H1 (cell line): ENCODE measurements around the gene TBC1D2. TPM values are rescaled to one million over a fixed set of nuclear protein-coding genes. Genes with fewer than 3 reads are reported as not detected.

Experiments
- CTCF ChIA-PET: fragments of 300-600 bp; sonication (Branson Sonifier 250); formaldehyde crosslinking; loops from one replicate; lab custom pipeline; 2021; ENCODE audit not compliant: partially characterized antibody; lab: Charles Lee
- POLR2A ChIA-PET: fragments of 300-600 bp; sonication (Branson Sonifier 250); formaldehyde crosslinking; loops from one replicate; lab custom pipeline; 2021; ENCODE audit warnings: inconsistent platforms; ENCODE audit not compliant: partially characterized antibody; lab: Charles Lee
- DNase-seq, 2 experiments: peaks; one replicate each; pipeline versions ENCODE4 v3.0.0 to v3.0.0-alpha.2; 2010 to 2022; ENCODE audit warnings: low spot score in 2 of 2, low read depth in 1 of 2, mixed read lengths in 1 of 2
- FAIRE-seq: peaks from 2 replicates; lab custom pipeline; 2011; peaks lifted over from hg19 to GRCh38; lab: Jason Lieb, UNC
- H2AFZ ChIP-seq: 2 replicates; pipeline ENCODE4 v1.8.1; 2012; ENCODE audit warnings: low read length, inconsistent platforms
- H2AK5ac ChIP-seq: 2 replicates; pipeline ENCODE4 v1.6.1; 2013; ENCODE audit warnings: low read depth, low read length
- H2BK120ac ChIP-seq: replicated peaks from 2 replicates; pipeline ENCODE3; 2013; ENCODE audit warnings: low read depth, low read length, inconsistent platforms
- H2BK12ac ChIP-seq: 2 replicates; pipeline ENCODE4 v1.6.1; 2013; ENCODE audit warnings: low read depth, low read length
- H2BK15ac ChIP-seq: 2 replicates; pipeline ENCODE4 v1.6.1; 2013; ENCODE audit warnings: low read length
- H2BK20ac ChIP-seq: 2 replicates; pipeline ENCODE4 v1.6.1; 2013; ENCODE audit warnings: low read length
- H2BK5ac ChIP-seq: 2 replicates; pipeline ENCODE4 v1.6.1; 2013; ENCODE audit warnings: low read depth, low read length
- H3K14ac ChIP-seq: 2 replicates; pipeline ENCODE4 v1.6.1; 2013; ENCODE audit warnings: inconsistent platforms; ENCODE audit not compliant: insufficient read length
- H3K18ac ChIP-seq: 2 replicates; pipeline ENCODE4 v1.6.1; 2013; ENCODE audit warnings: low read length; ENCODE audit errors: extremely low read depth
- H3K23ac ChIP-seq: 2 replicates; pipeline ENCODE4 v1.6.1; 2013; ENCODE audit warnings: inconsistent platforms; ENCODE audit not compliant: insufficient read length
- H3K23me2 ChIP-seq: 2 replicates; pipeline ENCODE4 v1.6.1; 2013; ENCODE audit warnings: low read depth, low read length
- H3K27ac ChIP-seq: 2 replicates; pipeline ENCODE4 v1.6.1; 2011; ENCODE audit warnings: low read depth, low read length, inconsistent platforms
- H3K27me3 ChIP-seq, 4 experiments: replicated peaks in 1 of 4; 1 replicate in 1 of 4; 2 replicates in 3 of 4; pipeline versions ENCODE4 v1.6.1 to v1.8.1; 2011 to 2013; ENCODE audit warnings: low read length in 3 of 4, mild to moderate bottlenecking in 3 of 4, inconsistent platforms in 2 of 4, mixed read lengths in 2 of 4, moderate library complexity in 1 of 4; ENCODE audit not compliant: control insufficient read depth in 3 of 4, insufficient read depth in 3 of 4; ENCODE audit errors: extremely low read depth in 1 of 4
- H3K36me3 ChIP-seq, 4 experiments: 2 replicates each; pipeline versions ENCODE4 v1.6.1 to v1.8.1; 2011 to 2013; ENCODE audit warnings: mild to moderate bottlenecking in 4 of 4, low read length in 3 of 4, moderate library complexity in 2 of 4, control low read depth in 1 of 4, inconsistent platforms in 1 of 4; ENCODE audit not compliant: insufficient read depth in 4 of 4, control insufficient read depth in 2 of 4
- H3K4ac ChIP-seq: replicated peaks from 2 replicates; pipeline ENCODE3; 2013; ENCODE audit warnings: low read length, low read depth, mixed read lengths, inconsistent platforms; ENCODE audit not compliant: insufficient read length
- H3K4me1 ChIP-seq, 4 experiments: replicated peaks in 1 of 4; 1 replicate in 1 of 4; 2 replicates in 3 of 4; pipeline versions ENCODE4 v1.6.1 to v1.8.1; 2011 to 2013; ENCODE audit warnings: low read length in 3 of 4, inconsistent platforms in 2 of 4, mixed read lengths in 1 of 4; ENCODE audit not compliant: insufficient read depth in 4 of 4, control insufficient read depth in 3 of 4
- H3K4me2 ChIP-seq, 2 experiments: 2 replicates each; pipeline versions ENCODE4 v1.6.1 to v1.8.1; 2011 to 2013; ENCODE audit warnings: low read depth in 2 of 2, low read length in 2 of 2, control low read depth in 1 of 2, inconsistent platforms in 1 of 2, mild to moderate bottlenecking in 1 of 2; ENCODE audit not compliant: insufficient read depth in 1 of 2
- H3K4me3 ChIP-seq, 4 experiments: fragments of 200-600, 300-600 bp in 1 of 4; sonication (generic), shearing (Covaris generic), sonication (Bioruptor Twin) in 1 of 4; 2 replicates each; pipeline versions ENCODE4 v1.5.1 to v1.8.1; 2011 to 2016; ENCODE audit warnings: low read length in 4 of 4, low read depth in 3 of 4, control low read depth in 2 of 4, inconsistent platforms in 2 of 4, mild to moderate bottlenecking in 2 of 4, mixed read lengths in 1 of 4, moderate library complexity in 1 of 4; ENCODE audit not compliant: insufficient read depth in 2 of 4; ENCODE audit errors: extremely low read depth in 1 of 4
- H3K56ac ChIP-seq: replicated peaks from 2 replicates; pipeline ENCODE3; 2013; ENCODE audit warnings: low read depth, mild to moderate bottlenecking, mixed read lengths, low read length, inconsistent platforms; ENCODE audit not compliant: insufficient read length
- H3K79me1 ChIP-seq: 2 replicates; pipeline ENCODE4 v1.6.1; 2013; ENCODE audit warnings: low read depth, low read length, control low read depth
- H3K79me2 ChIP-seq, 2 experiments: 2 replicates each; pipeline versions ENCODE4 v1.6.1 to v1.8.1; 2012 to 2013; ENCODE audit warnings: low read length in 2 of 2, mild to moderate bottlenecking in 2 of 2, inconsistent platforms in 1 of 2; ENCODE audit not compliant: insufficient read depth in 2 of 2, control insufficient read depth in 1 of 2
- H3K9ac ChIP-seq, 4 experiments: replicated peaks in 1 of 4; 1 replicate in 1 of 4; 2 replicates in 3 of 4; pipeline versions ENCODE4 v1.6.1 to v1.8.1; 2011 to 2013; ENCODE audit warnings: low read depth in 3 of 4, low read length in 3 of 4, control low read depth in 2 of 4, mild to moderate bottlenecking in 2 of 4, moderate library complexity in 2 of 4, inconsistent platforms in 1 of 4; ENCODE audit errors: extremely low read depth in 1 of 4
- H3K9me3 ChIP-seq, 2 experiments: 2 replicates each; pipeline versions ENCODE4 v1.6.1 to v1.8.1; 2012 to 2013; ENCODE audit warnings: mild to moderate bottlenecking in 2 of 2, moderate library complexity in 2 of 2, control low read depth in 1 of 2, inconsistent platforms in 1 of 2, low read depth in 1 of 2, low read length in 1 of 2, mixed read lengths in 1 of 2; ENCODE audit not compliant: insufficient read depth in 2 of 2
- H4K20me1 ChIP-seq, 2 experiments: replicated peaks in 1 of 2; 2 replicates each; pipeline versions ENCODE3 to v1.8.1; 2011 to 2013; ENCODE audit warnings: inconsistent platforms in 2 of 2, low read length in 2 of 2, mild to moderate bottlenecking in 1 of 2; ENCODE audit not compliant: insufficient read depth in 2 of 2, control insufficient read depth in 1 of 2
- H4K5ac ChIP-seq: 2 replicates; pipeline ENCODE4 v1.6.1; 2013; ENCODE audit warnings: low read length, low read depth, mixed read lengths, inconsistent platforms; ENCODE audit not compliant: insufficient read length
- H4K8ac ChIP-seq: 2 replicates; pipeline ENCODE4 v1.8.0; 2013; ENCODE audit warnings: mild to moderate bottlenecking, moderate library complexity, low read length, inconsistent platforms; ENCODE audit not compliant: insufficient read depth; ENCODE audit errors: extremely low read depth
- H4K91ac ChIP-seq: replicated peaks from 2 replicates; pipeline ENCODE3; 2013; ENCODE audit warnings: low read length, mixed read lengths, inconsistent platforms; ENCODE audit not compliant: insufficient read length
- CTBP2 ChIP-seq: IDR thresholded peaks from 2 replicates; pipeline ENCODE4 v1.7.0; 2011; ENCODE audit warnings: borderline replicate concordance, mild to moderate bottlenecking, moderate library complexity, mixed read lengths, low read length; ENCODE audit not compliant: insufficient read depth, insufficient read length
- WGBS, 2 experiments: shearing (Covaris generic) in 1 of 2; methylation state at CpG; one replicate each; pipeline versions ENCODE4 v1.1.6 to v1.1.7; 2013 to 2015; ENCODE audit warnings: low lambda C conversion rate in 2 of 2, mixed read lengths in 2 of 2, inconsistent platforms in 1 of 2, low coverage in 1 of 2, missing lambda C conversion rate in 1 of 2; ENCODE audit not compliant: insufficient replicate concordance in 2 of 2, insufficient coverage in 1 of 2, insufficient read length in 1 of 2; ENCODE audit errors: extremely low coverage in 1 of 2, missing lambda C conversion rate in 1 of 2; 5-methylcytosine and 5-hydroxymethylcytosine counted together
- polyA plus RNA-seq, 7 experiments: library from polyadenylated mRNA; depleted of rRNA in 3 of 7; stranded (reverse) in 5 of 7; unstranded in 2 of 7; fragments of >200 nt in 5 of 7; fragments of 200-250 nt in 2 of 7; gene quantifications; 1 replicate in 5 of 7; 2 replicates in 1 of 7; 4 replicates in 1 of 7; pipeline versions ENCODE4 v1.2.1 to v1.2.3, GENCODE V29; 2011 to 2013; ENCODE audit warnings: missing spikeins in 2 of 7, mixed read lengths in 2 of 7
- total RNA-seq: library from RNA; stranded (reverse); fragmentation: NEBNext Ultra II Directional; extraction: Animal tissue kit (Norgen Biotek cat#: 25700); gene quantifications from 2 replicates; pipeline ENCODE4 v1.2.1, GENCODE V29; 2021
- TF ChIP-seq, protein P1 (sequence below): IDR thresholded peaks from 2 replicates; pipeline ENCODE4 v1.6.1; 2012; ENCODE audit warnings: inconsistent platforms

TBC1D2 gene
- total and polyA plus RNA-seq, 2 of the 8 experiments (the other 6 are each of a cell fraction or from before 2014, with no cell fraction given), result 7.4 TPM

DNA sequence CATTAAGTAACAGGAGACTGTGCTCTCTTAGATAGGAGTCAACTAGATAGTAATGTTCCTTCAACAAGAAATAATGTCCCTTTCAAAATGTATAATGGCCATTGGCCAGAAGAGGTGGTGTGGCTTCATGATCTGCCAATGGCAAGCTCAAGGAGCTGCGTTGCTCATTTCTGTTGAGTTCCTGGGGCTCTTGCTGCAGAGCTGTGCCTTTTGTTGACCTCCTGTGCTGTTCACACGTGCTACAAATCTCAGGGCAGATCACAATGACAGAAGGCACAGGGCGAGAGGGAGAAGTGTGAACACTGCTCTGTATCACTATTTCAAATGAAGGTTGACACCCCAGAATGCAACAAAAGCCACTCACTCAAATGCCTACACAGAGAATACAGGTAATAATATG is 16.0 kb upstream of the TBC1D2 start:
- DNase-seq (no peak), FAIRE-seq (no peak)
- Histone ChIP-seq H3K36me3 (no peaks in the 10 kb centered on the region), H3K56ac (no peak overlapping the region), H3K23me2 (no peaks in the 10 kb centered on the region), H3K4me2 (no peak overlapping the region), H4K5ac (no peak overlapping the region), H2BK20ac (no peak overlapping the region), H2AFZ (no peak overlapping the region), H4K91ac (no peak overlapping the region), H3K79me1 (no peaks in the 10 kb centered on the region), H3K79me2 (no peaks in the 10 kb centered on the region), H3K27ac (no peak overlapping the region), H4K20me1 (no peaks in the 10 kb centered on the region), H2BK12ac (no peak overlapping the region), H2BK5ac (0 out of 2 replicates have a peak overlapping the region, but pooled peaks have one; percentile 5), H3K9ac (no peak overlapping the region), H3K4me3 (no peak overlapping the region), H3K4me1 (no peaks in the 10 kb centered on the region; a peak in 2 of 7 replicates), H2BK15ac (no peak overlapping the region), H3K4ac (no peak overlapping the region), H4K8ac (no peak overlapping the region), H3K14ac (no peak overlapping the region), H3K23ac (no peak overlapping the region), H2BK120ac (no peak overlapping the region), H2AK5ac (no peak overlapping the region), H3K18ac (no peak overlapping the region), H3K9me3 (no peaks in the 10 kb centered on the region), H3K27me3 (no peaks in the 10 kb centered on the region)
- CTCF ChIA-PET, result interaction anchor here (0.8 to 1.4 kb wide), 4 partner anchors 38 to 198 kb away, joined by 3 to 4 read pairs (median 3); no protein-coding TSS in a partner anchor
- no peak for TF ChIP-seq CTBP2
- TF ChIP-seq, protein P1, sequence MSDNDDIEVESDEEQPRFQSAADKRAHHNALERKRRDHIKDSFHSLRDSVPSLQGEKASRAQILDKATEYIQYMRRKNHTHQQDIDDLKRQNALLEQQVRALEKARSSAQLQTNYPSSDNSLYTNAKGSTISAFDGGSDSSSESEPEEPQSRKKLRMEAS, result 0 out of 2 replicates have a peak, but pooled peaks have one; percentile 24
- WGBS, 2 experiments, result 83% methylated on average over 3 of the region's 3 CpGs; no CpG with 5 or more reads in 1 of the 2 experiments
- POLR2A ChIA-PET, result interaction anchor here (0.6 kb wide), 1 partner anchor 8 kb away, joined by 3 read pairs; no protein-coding TSS in a partner anchor
